ENCODE results near the gene TCF25. TPM values are rescaled to one million over a fixed set of nuclear protein-coding genes. Genes with fewer than 3 reads are reported as not detected.
A peak's percentile ranks its signal among the peaks of the same experiment; 100 is the strongest.

The TCF25 gene
- polyA plus RNA-seq, 1 donor (not counting 4 experiments of a cell fraction or from before 2014, with no cell fraction given): 103 TPM

DNA sequence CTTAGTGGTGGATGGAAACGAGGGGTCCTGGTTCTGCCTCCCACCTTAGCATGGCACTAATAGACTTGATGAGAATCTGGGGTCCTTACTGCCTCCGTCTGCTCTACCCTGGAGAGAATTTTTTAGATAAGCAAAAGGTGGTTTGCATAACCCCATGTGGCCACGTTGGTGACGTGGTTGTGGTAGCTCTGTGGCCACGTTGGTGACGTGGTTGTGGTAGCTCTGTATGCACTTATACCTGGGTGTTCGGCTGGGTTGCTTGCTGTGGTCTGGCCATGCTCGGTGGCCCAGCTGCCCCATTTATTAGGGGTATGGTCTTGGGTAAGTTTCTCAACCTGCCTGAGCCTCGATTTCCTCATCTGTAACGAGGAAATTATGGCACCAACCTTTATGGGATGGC is 32.1 kb upstream of the TCF25 start:
- Histone ChIP-seq H3K36me3 (ENCODE audit: control insufficient read depth in 2 of 2, extremely low read depth in 1 of 2, insufficient read depth in 2 of 2, low read length in 2 of 2) (no peaks in the 10 kb centered on the region), H4K20me1 (ENCODE audit: control insufficient read depth, extremely low read depth, insufficient read depth, low read length) (no peaks in the 10 kb centered on the region), H3K27me3 (ENCODE audit: control insufficient read depth, extremely low read depth, insufficient read depth, low read length) (peaks cover 3% of the 10 kb centered on the region), H3K9me1 (ENCODE audit: control insufficient read depth, extremely low read depth, insufficient read depth, low read length) (no peaks in the 10 kb centered on the region), H3K4me3 (ENCODE audit: control insufficient read depth in 2 of 3, extremely low read depth in 1 of 3, insufficient read depth in 2 of 3, low read depth in 1 of 3, low read length in 3 of 3) (no peak overlapping the region), H3K4me2 (ENCODE audit: control insufficient read depth, extremely low read depth, insufficient read depth, low read depth, low read length) (no peak overlapping the region), H3K4me1 (ENCODE audit: control insufficient read depth, extremely low read depth, insufficient read depth, low read length) (peaks cover 7% of the 10 kb centered on the region), H3K9ac (ENCODE audit: control insufficient read depth, extremely low read depth, insufficient read depth, low read length) (no peak overlapping the region), H3K27ac (ENCODE audit: control insufficient read depth, insufficient read depth, low read length) (no peak overlapping the region), H3K79me2 (ENCODE audit: control insufficient read depth, insufficient read depth, low read length) (no peaks in the 10 kb centered on the region), H3K9me3 (ENCODE audit: control insufficient read depth, low read depth, low read length) (no peaks in the 10 kb centered on the region), H2AFZ (ENCODE audit: control insufficient read depth, low read length) (no peak overlapping the region)
- DNase-seq (ENCODE audit: low read depth, low spot score) (no peak), FAIRE-seq (no peak)
- dilution Hi-C loops (cut with MboI; ENCODE audit: extremely low pct_ligation_motif_present, low sequenced_read_pairs): no loop called here
- TF ChIP-seq, protein P1, sequence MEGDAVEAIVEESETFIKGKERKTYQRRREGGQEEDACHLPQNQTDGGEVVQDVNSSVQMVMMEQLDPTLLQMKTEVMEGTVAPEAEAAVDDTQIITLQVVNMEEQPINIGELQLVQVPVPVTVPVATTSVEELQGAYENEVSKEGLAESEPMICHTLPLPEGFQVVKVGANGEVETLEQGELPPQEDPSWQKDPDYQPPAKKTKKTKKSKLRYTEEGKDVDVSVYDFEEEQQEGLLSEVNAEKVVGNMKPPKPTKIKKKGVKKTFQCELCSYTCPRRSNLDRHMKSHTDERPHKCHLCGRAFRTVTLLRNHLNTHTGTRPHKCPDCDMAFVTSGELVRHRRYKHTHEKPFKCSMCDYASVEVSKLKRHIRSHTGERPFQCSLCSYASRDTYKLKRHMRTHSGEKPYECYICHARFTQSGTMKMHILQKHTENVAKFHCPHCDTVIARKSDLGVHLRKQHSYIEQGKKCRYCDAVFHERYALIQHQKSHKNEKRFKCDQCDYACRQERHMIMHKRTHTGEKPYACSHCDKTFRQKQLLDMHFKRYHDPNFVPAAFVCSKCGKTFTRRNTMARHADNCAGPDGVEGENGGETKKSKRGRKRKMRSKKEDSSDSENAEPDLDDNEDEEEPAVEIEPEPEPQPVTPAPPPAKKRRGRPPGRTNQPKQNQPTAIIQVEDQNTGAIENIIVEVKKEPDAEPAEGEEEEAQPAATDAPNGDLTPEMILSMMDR (optimal IDR thresholded peaks at IDR 0.05 in 1 of 3, IDR thresholded peaks at IDR 0.05 in 1 of 3, conservative IDR thresholded peaks at IDR 0.05 in 1 of 3; ENCODE audit: extremely low read depth in 1 of 3, insufficient read depth in 2 of 3, low read length in 3 of 3): no peak
- no peak for TF ChIP-seq EZH2 (IDR thresholded peaks at IDR 0.05; ENCODE audit: low read length)

DNA sequence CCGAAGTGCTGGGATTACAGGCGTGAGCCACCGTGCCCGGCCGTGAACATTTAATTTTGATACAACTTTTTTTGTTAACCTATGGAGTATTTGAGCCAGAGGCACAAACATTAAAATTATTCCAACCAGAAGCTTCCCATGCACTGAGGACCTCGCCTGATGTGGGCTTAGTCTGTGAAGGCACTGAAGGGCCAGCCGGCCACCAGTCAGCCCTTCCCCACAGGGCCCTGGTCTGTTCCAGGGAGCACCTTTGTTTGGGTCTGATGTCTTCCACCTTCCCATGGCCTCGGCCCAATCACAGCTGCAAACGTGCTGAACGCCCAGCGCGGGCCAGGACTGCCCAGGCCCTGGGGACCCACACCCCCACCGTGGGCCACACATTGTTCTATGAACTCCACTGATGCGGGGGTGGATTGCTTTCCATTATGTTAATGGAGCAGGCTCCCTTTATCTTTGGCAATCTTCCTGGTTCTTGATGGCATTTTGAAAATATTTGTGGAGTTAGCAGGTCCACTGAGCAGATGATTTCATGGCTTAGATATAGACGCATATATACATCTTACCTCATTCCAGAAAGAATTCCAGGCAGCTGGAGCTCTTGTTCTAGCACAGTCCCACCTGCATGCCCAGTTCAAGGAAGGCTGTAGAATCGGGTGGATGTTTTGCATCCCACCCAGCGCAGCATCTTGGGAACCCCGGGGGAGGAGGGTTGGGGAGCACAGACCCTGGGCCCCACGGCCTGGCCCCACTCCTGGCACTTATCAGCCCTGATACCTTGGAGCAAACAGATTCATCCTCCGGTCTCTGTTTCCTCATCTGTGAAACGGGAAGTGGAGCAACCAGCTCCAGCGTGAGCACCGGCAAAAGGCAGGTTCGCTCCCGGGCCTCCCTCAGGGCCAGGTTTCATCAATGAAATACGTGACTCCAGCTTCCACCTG is 30.7 kb upstream of the TCF25 start:
- H3K9me1 ChIP-seq (ENCODE audit: control insufficient read depth, extremely low read depth, insufficient read depth, low read length): no peaks in the 10 kb centered on the region
- dilution Hi-C loops (cut with MboI; ENCODE audit: extremely low pct_ligation_motif_present, low sequenced_read_pairs): no loop called here
- TF ChIP-seq, protein P1 (optimal IDR thresholded peaks at IDR 0.05 in 1 of 3, IDR thresholded peaks at IDR 0.05 in 1 of 3, conservative IDR thresholded peaks at IDR 0.05 in 1 of 3; ENCODE audit: extremely low read depth in 1 of 3, insufficient read depth in 2 of 3, low read length in 3 of 3): no peak
- TF ChIP-seq EZH2 (IDR thresholded peaks at IDR 0.05; ENCODE audit: low read length): no peak
- peaks cover 3% of the 10 kb centered on the region for H3K27me3 ChIP-seq (ENCODE audit: control insufficient read depth, extremely low read depth, insufficient read depth, low read length)
- no peaks in the 10 kb centered on the region for H3K36me3 ChIP-seq (ENCODE audit: control insufficient read depth in 2 of 2, extremely low read depth in 1 of 2, insufficient read depth in 2 of 2, low read length in 2 of 2)
- no peak overlapping the region for H3K4me3 ChIP-seq (ENCODE audit: control insufficient read depth in 2 of 3, extremely low read depth in 1 of 3, insufficient read depth in 2 of 3, low read depth in 1 of 3, low read length in 3 of 3)
- no peak overlapping the region for H2AFZ ChIP-seq (ENCODE audit: control insufficient read depth, low read length)
- H3K4me2 ChIP-seq (ENCODE audit: control insufficient read depth, extremely low read depth, insufficient read depth, low read depth, low read length): peak overlapping the region; percentile 45
- no peaks in the 10 kb centered on the region for H3K79me2 ChIP-seq (ENCODE audit: control insufficient read depth, insufficient read depth, low read length)
- H4K20me1 ChIP-seq (ENCODE audit: control insufficient read depth, extremely low read depth, insufficient read depth, low read length): no peaks in the 10 kb centered on the region
- H3K27ac ChIP-seq (ENCODE audit: control insufficient read depth, insufficient read depth, low read length): no peak overlapping the region
- H3K4me1 ChIP-seq (ENCODE audit: control insufficient read depth, extremely low read depth, insufficient read depth, low read length): peaks cover 7% of the 10 kb centered on the region
- H3K9ac ChIP-seq (ENCODE audit: control insufficient read depth, extremely low read depth, insufficient read depth, low read length): no peak overlapping the region
- FAIRE-seq (no peak), DNase-seq (ENCODE audit: low read depth, low spot score) (no peak)
- H3K9me3 ChIP-seq (ENCODE audit: control insufficient read depth, low read depth, low read length): no peaks in the 10 kb centered on the region
